RWPE2 (cell line): ENCODE measurements around the gene GALR3.
"Not testable (repeated sequence)": the region's sequence is repeated elsewhere in the genome, so short reads cannot be mapped to it uniquely, and the experiment has no call there.

ENCODE experiments used
- ATAC-seq: fragments of 200-7000 bp; cut with Tn5 transposase; 3 replicates; pipeline ENCODE4 v1.9.1; 2021; ENCODE audit warnings: low read depth
- DNase-seq: peaks from one replicate; pipeline ENCODE4 v3.0.0-alpha.2; 2020; ENCODE audit warnings: low spot score
- H3K27ac ChIP-seq: fragments of 450-650 bp; 2 replicates; pipeline ENCODE4 v1.5.1; 2017; ENCODE audit warnings: mild to moderate bottlenecking; ENCODE audit not compliant: poor library complexity, severe bottlenecking
- H3K27me3 ChIP-seq: fragments of 250-450 bp; sonication (Bioruptor Pico); 2 replicates; pipeline ENCODE4 v1.5.1; 2021; ENCODE audit warnings: mild to moderate bottlenecking, moderate library complexity; ENCODE audit not compliant: insufficient read depth, poor library complexity, severe bottlenecking
- H3K36me3 ChIP-seq: fragments of 250-450 bp; sonication (Bioruptor Pico); 2 replicates; pipeline ENCODE4 v1.5.1; 2020; ENCODE audit warnings: low read depth, mild to moderate bottlenecking, moderate library complexity
- H3K4me1 ChIP-seq: fragments of 250-450 bp; sonication (Bioruptor Pico); 2 replicates; pipeline ENCODE4 v1.5.1; 2021; ENCODE audit warnings: mild to moderate bottlenecking, moderate library complexity; ENCODE audit not compliant: insufficient read depth, poor library complexity, severe bottlenecking
- H3K4me3 ChIP-seq: fragments of 250-450 bp; sonication (Bioruptor Pico); 2 replicates; pipeline ENCODE4 v1.5.1; 2021; ENCODE audit warnings: mild to moderate bottlenecking, moderate library complexity; ENCODE audit not compliant: severe bottlenecking
- H3K9me3 ChIP-seq: fragments of 250-450 bp; sonication (Bioruptor Pico); 2 replicates; pipeline ENCODE4 v1.5.1; 2021; ENCODE audit warnings: mild to moderate bottlenecking, moderate library complexity; ENCODE audit not compliant: severe bottlenecking
- CTCF ChIP-seq: fragments of 450-650 bp; IDR thresholded peaks from one replicate; pipeline ENCODE4 v1.5.1; 2017; ENCODE audit warnings: mild to moderate bottlenecking, moderate library complexity; ENCODE audit not compliant: poor library complexity, severe bottlenecking

Gene GALR3

GRCh38 chr22:37784829-37785495 is 38.2 kb upstream of the GALR3 start:
- Histone ChIP-seq H3K27me3 (no peaks in the 10 kb centered on the region), H3K4me1 (peaks cover 21% of the 10 kb centered on the region), H3K4me3 (no peak overlapping the region), H3K27ac (peak overlapping the region; percentile 62), H3K36me3 (no peaks in the 10 kb centered on the region), H3K9me3 (no peaks in the 10 kb centered on the region)
- DNase-seq: peak; percentile 59
- no peak for TF ChIP-seq CTCF
- peak; percentile 66 for ATAC-seq

GRCh38 chr22:37790234-37790633 is 32.9 kb upstream of the GALR3 start:
- TF ChIP-seq CTCF: no peak
- Histone ChIP-seq H3K27ac (no peak overlapping the region), H3K36me3 (no peaks in the 10 kb centered on the region), H3K27me3 (no peaks in the 10 kb centered on the region), H3K9me3 (no peaks in the 10 kb centered on the region), H3K4me1 (no peaks in the 10 kb centered on the region), H3K4me3 (no peak overlapping the region)
- ATAC-seq: no peak
- no peak for DNase-seq

GRCh38 chr22:37792494-37792893 is 30.7 kb upstream of the GALR3 start:
- ATAC-seq (no peak), DNase-seq (no peak)
- Histone ChIP-seq H3K4me1 (no peaks in the 10 kb centered on the region), H3K27me3 (no peaks in the 10 kb centered on the region), H3K4me3 (no peak overlapping the region), H3K36me3 (no peaks in the 10 kb centered on the region), H3K9me3 (no peaks in the 10 kb centered on the region), H3K27ac (no peak overlapping the region)
- TF ChIP-seq CTCF: no peak

- no peak for ATAC-seq
- Histone ChIP-seq H3K4me1 (no peaks in the 10 kb centered on the region), H3K27me3 (no peaks in the 10 kb centered on the region), H3K4me3 (no peak overlapping the region), H3K9me3 (no peaks in the 10 kb centered on the region), H3K36me3 (no peaks in the 10 kb centered on the region), H3K27ac (no peak overlapping the region)
- no peak for TF ChIP-seq CTCF
- no peak for DNase-seq
These were observed 28.8 kb upstream of the GALR3 start for GRCh38 chr22:37794376-37794775.

GRCh38 chr22:37796079-37796478 is 27.1 kb upstream of the GALR3 start:
- TF ChIP-seq CTCF: no peak

GRCh38 chr22:37797259-37797658 is 25.9 kb upstream of the GALR3 start:
- not testable (repeated sequence) for H3K27me3 ChIP-seq, H3K4me1 ChIP-seq, DNase-seq, H3K36me3 ChIP-seq, H3K27ac ChIP-seq, H3K4me3 ChIP-seq, ATAC-seq, H3K9me3 ChIP-seq

More at GRCh38 chr22:37796079-37796478, 27.1 kb upstream of the GALR3 start:
- no peak for ATAC-seq
- H3K4me3 ChIP-seq: no peak overlapping the region
- no peak overlapping the region for H3K27ac ChIP-seq
- H3K4me1 ChIP-seq: no peaks in the 10 kb centered on the region
- no peak for DNase-seq
- H3K36me3 ChIP-seq: no peaks in the 10 kb centered on the region
- no peaks in the 10 kb centered on the region for H3K9me3 ChIP-seq
- H3K27me3 ChIP-seq: no peaks in the 10 kb centered on the region
